Measurements from ENCODE around the gene ZNF710. TPM values are rescaled to one million over a fixed set of nuclear protein-coding genes. Genes with fewer than 3 reads are reported as not detected.

The ZNF710 gene
- total RNA-seq, 2 experiments from 2014 or later = 13.8 to 19.0 TPM

GRCh38 chr15:90074023-90074422 lies 72.9 kb downstream of the ZNF710 start:
- Histone ChIP-seq H3K4me1 (ENCODE audit: insufficient read depth, low read length, poor library complexity, severe bottlenecking) (peaks cover 20% of the 10 kb centered on the region), H3K4me3 (ENCODE audit: low read depth, low read length, poor library complexity, severe bottlenecking) (no peak overlapping the region), H3K27ac (ENCODE audit: low read depth, low read length, poor library complexity, severe bottlenecking) (no peak overlapping the region), H3K36me3 (ENCODE audit: insufficient read depth, low read length) (peaks cover 54% of the 10 kb centered on the region), H4K20me1 (ENCODE audit: insufficient read depth, low read length) (no peaks in the 10 kb centered on the region), H3K9me2 (ENCODE audit: insufficient read depth, low read length) (no peaks in the 10 kb centered on the region), H3K79me2 (ENCODE audit: insufficient read depth, low read depth, low read length) (no peaks in the 10 kb centered on the region), H2AFZ (ENCODE audit: low read length) (no peak overlapping the region), H3K9me3 (ENCODE audit: low read length) (no peaks in the 10 kb centered on the region), H3K4me2 (ENCODE audit: low read length) (no peak overlapping the region)
- no peak for DNase-seq (ENCODE audit: low spot score)
- TF ChIP-seq EZH2phosphoT487 (IDR thresholded peaks at IDR 0.05; ENCODE audit: borderline replicate concordance, low read depth, low read length) = no peak
- no peak for TF ChIP-seq CTCF (conservative IDR thresholded peaks at IDR 0.05; ENCODE audit: low read length)
- intact Hi-C loops (cut with micrococcal nuclease; ENCODE audit: unreplicated experiment) = loop anchor here (5.0 kb wide), 2 partner anchors 312 to 332 kb away; no protein-coding TSS in a partner anchor
- no TSS peak for BruUV-seq (replicated peaks)
- ChIA-PET POLR2A (interaction anchor here (0.9 kb wide), 1 partner anchor 180 kb away, joined by 3 read pairs; the partner anchor contains the start of gene AP3S2), CTCF (ENCODE audit: unreplicated experiment) (interaction anchor here (1.0 kb wide), 1 partner anchor 26 kb away, joined by 4 read pairs; no protein-coding TSS in a partner anchor)

GRCh38 chr15:90074916-90075315 lies 73.8 kb downstream of the ZNF710 start:
- Histone ChIP-seq H3K4me3 (ENCODE audit: low read depth, low read length, poor library complexity, severe bottlenecking) (no peak overlapping the region), H3K36me3 (ENCODE audit: insufficient read depth, low read length) (peaks cover 53% of the 10 kb centered on the region), H3K4me2 (ENCODE audit: low read length) (no peak overlapping the region), H3K79me2 (ENCODE audit: insufficient read depth, low read depth, low read length) (no peaks in the 10 kb centered on the region), H3K9me2 (ENCODE audit: insufficient read depth, low read length) (no peaks in the 10 kb centered on the region), H3K4me1 (ENCODE audit: insufficient read depth, low read length, poor library complexity, severe bottlenecking) (peaks cover 15% of the 10 kb centered on the region), H3K27ac (ENCODE audit: low read depth, low read length, poor library complexity, severe bottlenecking) (no peak overlapping the region), H3K9me3 (ENCODE audit: low read length) (no peaks in the 10 kb centered on the region), H2AFZ (ENCODE audit: low read length) (no peak overlapping the region), H4K20me1 (ENCODE audit: insufficient read depth, low read length) (no peaks in the 10 kb centered on the region)
- DNase-seq (ENCODE audit: low spot score) = no peak
- intact Hi-C loops (cut with micrococcal nuclease; ENCODE audit: unreplicated experiment) = loop anchor here (5.0 kb wide), 2 partner anchors 313 to 333 kb away; no protein-coding TSS in a partner anchor
- BruUV-seq (replicated peaks) = no TSS peak
- TF ChIP-seq CTCF (conservative IDR thresholded peaks at IDR 0.05; ENCODE audit: low read length) (no peak), EZH2phosphoT487 (IDR thresholded peaks at IDR 0.05; ENCODE audit: borderline replicate concordance, low read depth, low read length) (no peak)
- ChIA-PET CTCF (ENCODE audit: unreplicated experiment) (interaction anchor here (1.0 kb wide), 1 partner anchor 27 kb away, joined by 4 read pairs; no protein-coding TSS in a partner anchor), POLR2A (no interaction called here)

GRCh38 chr15:90075420-90076289 lies 74.5 kb downstream of the ZNF710 start:
- H3K79me2 ChIP-seq (ENCODE audit: insufficient read depth, low read depth, low read length) = no peaks in the 10 kb centered on the region
- peaks cover 8% of the 10 kb centered on the region for H3K4me1 ChIP-seq (ENCODE audit: insufficient read depth, low read length, poor library complexity, severe bottlenecking)
- H3K9me2 ChIP-seq (ENCODE audit: insufficient read depth, low read length) = no peaks in the 10 kb centered on the region
- ChIA-PET CTCF (ENCODE audit: unreplicated experiment) (no interaction called here), POLR2A (no interaction called here)
- H3K4me2 ChIP-seq (ENCODE audit: low read length) = no peak overlapping the region
- no peaks in the 10 kb centered on the region for H4K20me1 ChIP-seq (ENCODE audit: insufficient read depth, low read length)
- intact Hi-C loops (cut with micrococcal nuclease; ENCODE audit: unreplicated experiment) = no loop called here
- BruUV-seq (replicated peaks) = no TSS peak
- no peak for TF ChIP-seq CTCF (conservative IDR thresholded peaks at IDR 0.05; ENCODE audit: low read length)
- TF ChIP-seq EZH2phosphoT487 (IDR thresholded peaks at IDR 0.05; ENCODE audit: borderline replicate concordance, low read depth, low read length) = no peak
- H2AFZ ChIP-seq (ENCODE audit: low read length) = no peak overlapping the region
- no peak overlapping the region for H3K27ac ChIP-seq (ENCODE audit: low read depth, low read length, poor library complexity, severe bottlenecking)
- DNase-seq (ENCODE audit: low spot score) = no peak
- H3K4me3 ChIP-seq (ENCODE audit: low read depth, low read length, poor library complexity, severe bottlenecking) = no peak overlapping the region
- H3K9me3 ChIP-seq (ENCODE audit: low read length) = no peaks in the 10 kb centered on the region
- H3K36me3 ChIP-seq (ENCODE audit: insufficient read depth, low read length) = peaks cover 56% of the 10 kb centered on the region

Measured in OCI-LY7 (cell line).